Fibroblast of lung (primary cell): ENCODE results near the gene SDK2. TPM values are rescaled to one million over a fixed set of nuclear protein-coding genes. Genes with fewer than 3 reads are reported as not detected.

Source experiments
- DNase-seq, 2 donors: peaks; one replicate each; pipeline versions ENCODE4 v3.0.0 to v3.0.0-alpha.2; 2010; ENCODE audit warnings: low read depth in 2 of 2
- H2AFZ ChIP-seq: 2 replicates; pipeline ENCODE4 v1.5.1; 2012; ENCODE audit warnings: low read length, control low read depth, inconsistent platforms
- H3K27ac ChIP-seq: 2 replicates; pipeline ENCODE4 v1.5.1; 2011; ENCODE audit warnings: low read length, control low read depth; ENCODE audit not compliant: insufficient read depth
- H3K27me3 ChIP-seq: 2 replicates; pipeline ENCODE4 v1.5.1; 2011; ENCODE audit warnings: mild to moderate bottlenecking, low read length; ENCODE audit not compliant: control insufficient read depth, insufficient read depth
- H3K36me3 ChIP-seq: 2 replicates; pipeline ENCODE4 v1.5.1; 2011; ENCODE audit warnings: low read length; ENCODE audit not compliant: control insufficient read depth, insufficient read depth
- H3K4me1 ChIP-seq: 2 replicates; pipeline ENCODE4 v1.5.1; 2011; ENCODE audit warnings: low read length; ENCODE audit not compliant: control insufficient read depth, insufficient read depth; ENCODE audit errors: extremely low read depth
- H3K4me2 ChIP-seq: 2 replicates; pipeline ENCODE4 v1.5.1; 2011; ENCODE audit warnings: low read length, control low read depth; ENCODE audit not compliant: insufficient read depth; ENCODE audit errors: extremely low read depth
- H3K4me3 ChIP-seq, 4 experiments: fragments of 200-600 bp in 1 of 4; sonication (generic) in 1 of 4; replicated peaks in 1 of 4; 2 replicates each; pipeline ENCODE4 v1.5.1; 2011 to 2016; ENCODE audit warnings: low read length in 4 of 4, low read depth in 3 of 4, mild to moderate bottlenecking in 3 of 4, control low read depth in 2 of 4, inconsistent platforms in 1 of 4, mixed read lengths in 1 of 4; ENCODE audit not compliant: insufficient read depth in 1 of 4; ENCODE audit errors: control extremely low read depth in 1 of 4
- H3K79me2 ChIP-seq: 2 replicates; pipeline ENCODE4 v1.5.1; 2012; ENCODE audit warnings: mild to moderate bottlenecking, low read length, inconsistent platforms; ENCODE audit not compliant: control insufficient read depth, insufficient read depth
- H3K9ac ChIP-seq: 2 replicates; pipeline ENCODE4 v1.5.1; 2011; ENCODE audit warnings: mild to moderate bottlenecking, low read length, control low read depth; ENCODE audit not compliant: insufficient read depth
- H3K9me3 ChIP-seq: 2 replicates; pipeline ENCODE4 v1.5.1; 2012; ENCODE audit warnings: low read depth, low read length; ENCODE audit not compliant: control insufficient read depth, insufficient read depth
- H4K20me1 ChIP-seq: 2 replicates; pipeline ENCODE4 v1.5.1; 2011; ENCODE audit warnings: low read length; ENCODE audit not compliant: control insufficient read depth, insufficient read depth; ENCODE audit errors: extremely low read depth
- CTCF ChIP-seq, 2 donors: IDR thresholded peaks in 1 of 2; conservative IDR thresholded peaks in 1 of 2; 1 replicate in 1 of 2; 2 replicates in 1 of 2; pipeline ENCODE4 v1.5.1; 2011 to 2012; ENCODE audit warnings: low read length in 2 of 2, control low read depth in 1 of 2, inconsistent platforms in 1 of 2, low read depth in 1 of 2, mild to moderate bottlenecking in 1 of 2
- EZH2 ChIP-seq: IDR thresholded peaks from 2 replicates; pipeline ENCODE4 v1.5.1; 2012; ENCODE audit warnings: low read length, control low read depth, mild to moderate bottlenecking; ENCODE audit errors: missing control alignments
- polyA plus RNA-seq, 2 donors: library from polyadenylated mRNA; depleted of rRNA in 1 of 2; stranded (reverse) in 1 of 2; unstranded in 1 of 2; fragments of >200 nt; gene quantifications; 2 replicates each; pipeline ENCODE4 v1.2.1, GENCODE V29; 2011 to 2012; ENCODE audit warnings: missing spikeins in 1 of 2
- total RNA-seq: library from RNA; depleted of rRNA; stranded (reverse); fragments of >200 nt; gene quantifications from 2 replicates; pipeline ENCODE4 v1.2.1, GENCODE V29; 2014

SDK2 gene
- total and polyA plus RNA-seq, 2 donors (not counting 1 experiment from before 2014, with no cell fraction given), result under 0.01 to 0.01 TPM

- H4K20me1 ChIP-seq, result no peaks in the 10 kb centered on the region
- no peaks in the 10 kb centered on the region for H3K4me1 ChIP-seq
- H3K79me2 ChIP-seq, result no peaks in the 10 kb centered on the region
- no peaks in the 10 kb centered on the region for H3K36me3 ChIP-seq
- peaks cover 5% of the 10 kb centered on the region for H3K27me3 ChIP-seq
- no peak overlapping the region for H3K4me2 ChIP-seq
- no peaks in the 10 kb centered on the region for H3K9me3 ChIP-seq
- no peak overlapping the region for H3K4me3 ChIP-seq
- DNase-seq, result peak in 1 of 2 donors; percentile 18
- TF ChIP-seq CTCF (conservative IDR thresholded peaks at IDR 0.05 in 1 of 2, IDR thresholded peaks at IDR 0.05 in 1 of 2; ENCODE audit: low read depth in 1 of 2, low read length in 2 of 2) (peak in 1 of 2 donors; percentile 38), EZH2 (peak; percentile 29)
- H3K9ac ChIP-seq, result no peak overlapping the region
- H2AFZ ChIP-seq, result no peak overlapping the region
- no peak overlapping the region for H3K27ac ChIP-seq
Measured at GRCh38 chr17:73646409-73647300, 2.4 kb upstream of the SDK2 start.

- H2AFZ ChIP-seq, result no peak overlapping the region
- H3K4me2 ChIP-seq, result no peak overlapping the region
- H3K9ac ChIP-seq, result no peak overlapping the region
- DNase-seq, result peak; percentile 26 to 59
- H3K4me1 ChIP-seq, result no peaks in the 10 kb centered on the region
- H3K27ac ChIP-seq, result no peak overlapping the region
- no peak overlapping the region for H3K4me3 ChIP-seq
- no peaks in the 10 kb centered on the region for H3K79me2 ChIP-seq
- H4K20me1 ChIP-seq, result no peaks in the 10 kb centered on the region
- no peaks in the 10 kb centered on the region for H3K36me3 ChIP-seq
- no peak for TF ChIP-seq EZH2
- TF ChIP-seq CTCF (conservative IDR thresholded peaks at IDR 0.05 in 1 of 2, IDR thresholded peaks at IDR 0.05 in 1 of 2; ENCODE audit: low read depth in 1 of 2, low read length in 2 of 2), result no peak
- H3K9me3 ChIP-seq, result no peaks in the 10 kb centered on the region
- peaks cover 5% of the 10 kb centered on the region for H3K27me3 ChIP-seq
Measured at GRCh38 chr17:73645050-73645871, 1.0 kb upstream of the SDK2 start.

GRCh38 chr17:73643852-73644144 lies 447 bp downstream of the SDK2 start:
- TF ChIP-seq CTCF (conservative IDR thresholded peaks at IDR 0.05 in 1 of 2, IDR thresholded peaks at IDR 0.05 in 1 of 2; ENCODE audit: low read depth in 1 of 2, low read length in 2 of 2), result no peak
- no peak for TF ChIP-seq EZH2
- no peak overlapping the region for H3K27ac ChIP-seq
- no peaks in the 10 kb centered on the region for H3K4me1 ChIP-seq
- H3K79me2 ChIP-seq, result no peaks in the 10 kb centered on the region
- no peaks in the 10 kb centered on the region for H3K36me3 ChIP-seq
- H4K20me1 ChIP-seq, result no peaks in the 10 kb centered on the region
- H3K9me3 ChIP-seq, result no peaks in the 10 kb centered on the region
- H3K4me3 ChIP-seq, result peak overlapping the region in 1 of 4 experiments; percentile 19
- DNase-seq, result no peak
- H3K4me2 ChIP-seq, result no peak overlapping the region
- H2AFZ ChIP-seq, result no peak overlapping the region
- H3K27me3 ChIP-seq, result peaks cover 5% of the 10 kb centered on the region
- H3K9ac ChIP-seq, result no peak overlapping the region
